Gastrocnemius medialis (tissue), 4 donors: Measurements from ENCODE around the gene KCNIP1.

ENCODE experiments used
- POLR2A ChIP-seq, 2 donors: fragments of 450-650 bp; IDR thresholded peaks; one replicate each; pipeline ENCODE4 v1.6.1; 2017; ENCODE audit warnings: antibody characterized with exemption in 2 of 2, mild to moderate bottlenecking in 2 of 2, moderate library complexity in 2 of 2
- TF ChIP-seq, protein P1 (sequence below), 5 experiments: fragments of 450-650 bp in 3 of 5; fragments of 200-600 bp in 2 of 5; sonication (generic) in 2 of 5; IDR thresholded peaks in 4 of 5; conservative IDR thresholded peaks in 1 of 5; 1 replicate in 4 of 5; 2 replicates in 1 of 5; pipeline ENCODE4 v1.5.1; 2016 to 2019; ENCODE audit warnings: antibody characterized with exemption in 5 of 5, mild to moderate bottlenecking in 3 of 5, moderate library complexity in 3 of 5

DNA sequence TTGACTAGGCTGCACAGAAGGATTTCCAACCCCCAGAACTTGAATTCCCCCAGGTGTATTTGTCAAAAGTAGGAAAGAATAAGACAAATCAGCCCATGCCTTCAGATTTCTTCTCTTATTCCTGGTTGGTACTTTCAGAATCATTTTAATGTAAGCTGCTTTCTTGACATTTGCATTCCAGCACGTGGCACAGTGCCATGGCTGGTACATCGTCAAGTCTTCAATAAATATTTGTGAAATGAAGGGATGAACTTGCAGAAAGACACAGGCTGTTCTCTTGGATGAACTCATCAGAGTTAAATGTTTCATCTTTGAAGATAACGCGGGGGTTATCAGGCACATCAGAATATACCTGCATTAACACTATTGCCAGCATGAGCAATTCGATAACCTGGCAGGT, 14.5 kb downstream of the KCNIP1 start:
- no peak for TF ChIP-seq POLR2A (IDR thresholded peaks at IDR 0.05)
- TF ChIP-seq, protein P1, sequence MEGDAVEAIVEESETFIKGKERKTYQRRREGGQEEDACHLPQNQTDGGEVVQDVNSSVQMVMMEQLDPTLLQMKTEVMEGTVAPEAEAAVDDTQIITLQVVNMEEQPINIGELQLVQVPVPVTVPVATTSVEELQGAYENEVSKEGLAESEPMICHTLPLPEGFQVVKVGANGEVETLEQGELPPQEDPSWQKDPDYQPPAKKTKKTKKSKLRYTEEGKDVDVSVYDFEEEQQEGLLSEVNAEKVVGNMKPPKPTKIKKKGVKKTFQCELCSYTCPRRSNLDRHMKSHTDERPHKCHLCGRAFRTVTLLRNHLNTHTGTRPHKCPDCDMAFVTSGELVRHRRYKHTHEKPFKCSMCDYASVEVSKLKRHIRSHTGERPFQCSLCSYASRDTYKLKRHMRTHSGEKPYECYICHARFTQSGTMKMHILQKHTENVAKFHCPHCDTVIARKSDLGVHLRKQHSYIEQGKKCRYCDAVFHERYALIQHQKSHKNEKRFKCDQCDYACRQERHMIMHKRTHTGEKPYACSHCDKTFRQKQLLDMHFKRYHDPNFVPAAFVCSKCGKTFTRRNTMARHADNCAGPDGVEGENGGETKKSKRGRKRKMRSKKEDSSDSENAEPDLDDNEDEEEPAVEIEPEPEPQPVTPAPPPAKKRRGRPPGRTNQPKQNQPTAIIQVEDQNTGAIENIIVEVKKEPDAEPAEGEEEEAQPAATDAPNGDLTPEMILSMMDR (IDR thresholded peaks at IDR 0.05 in 4 of 5, conservative IDR thresholded peaks at IDR 0.05 in 1 of 5): no peak
